GM12873 (cell line): Measurements from ENCODE around the gene APBA1.

Source experiments
- TF ChIP-seq, protein P1 (sequence below): IDR thresholded peaks from 2 replicates; pipeline ENCODE4 v1.5.1; 2012; ENCODE audit warnings: low read depth, mild to moderate bottlenecking, moderate library complexity, low read length, control low read depth; ENCODE audit not compliant: insufficient read depth; ENCODE audit errors: missing control alignments

APBA1 gene

DNA sequence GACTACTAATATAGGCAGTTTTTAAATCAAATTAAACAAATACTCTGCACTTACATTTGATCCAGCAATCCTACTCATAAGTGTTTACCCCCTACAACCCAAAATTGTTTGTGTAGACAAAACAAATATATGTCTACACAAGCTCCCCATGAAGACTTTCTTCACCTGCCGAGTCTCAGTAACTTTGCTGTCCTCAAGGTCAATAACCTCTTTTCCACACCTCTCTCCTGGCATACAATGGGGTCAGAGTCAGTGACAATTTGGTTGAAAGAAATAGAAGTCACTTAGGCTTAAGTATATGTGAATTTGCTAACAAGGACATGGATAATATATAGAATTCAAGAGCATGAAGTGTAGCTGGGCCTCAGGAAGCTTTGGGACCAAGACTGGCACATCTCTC lies 29.1 kb downstream of the APBA1 start:
- TF ChIP-seq, protein P1, sequence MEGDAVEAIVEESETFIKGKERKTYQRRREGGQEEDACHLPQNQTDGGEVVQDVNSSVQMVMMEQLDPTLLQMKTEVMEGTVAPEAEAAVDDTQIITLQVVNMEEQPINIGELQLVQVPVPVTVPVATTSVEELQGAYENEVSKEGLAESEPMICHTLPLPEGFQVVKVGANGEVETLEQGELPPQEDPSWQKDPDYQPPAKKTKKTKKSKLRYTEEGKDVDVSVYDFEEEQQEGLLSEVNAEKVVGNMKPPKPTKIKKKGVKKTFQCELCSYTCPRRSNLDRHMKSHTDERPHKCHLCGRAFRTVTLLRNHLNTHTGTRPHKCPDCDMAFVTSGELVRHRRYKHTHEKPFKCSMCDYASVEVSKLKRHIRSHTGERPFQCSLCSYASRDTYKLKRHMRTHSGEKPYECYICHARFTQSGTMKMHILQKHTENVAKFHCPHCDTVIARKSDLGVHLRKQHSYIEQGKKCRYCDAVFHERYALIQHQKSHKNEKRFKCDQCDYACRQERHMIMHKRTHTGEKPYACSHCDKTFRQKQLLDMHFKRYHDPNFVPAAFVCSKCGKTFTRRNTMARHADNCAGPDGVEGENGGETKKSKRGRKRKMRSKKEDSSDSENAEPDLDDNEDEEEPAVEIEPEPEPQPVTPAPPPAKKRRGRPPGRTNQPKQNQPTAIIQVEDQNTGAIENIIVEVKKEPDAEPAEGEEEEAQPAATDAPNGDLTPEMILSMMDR, result no peak

- TF ChIP-seq, protein P1, result no peak
These were observed 34.4 kb downstream of the APBA1 start for GRCh38 chr9:69637817-69638200.

- TF ChIP-seq, protein P1, result no peak
These were observed 34.9 kb downstream of the APBA1 start for GRCh38 chr9:69637193-69637816.

- TF ChIP-seq, protein P1, result no peak
These were observed 38.5 kb downstream of the APBA1 start for GRCh38 chr9:69633716-69634115.

- TF ChIP-seq, protein P1, result no peak
These were observed 39.4 kb downstream of the APBA1 start for GRCh38 chr9:69632768-69633167.

GRCh38 chr9:69627281-69627680 lies 44.9 kb downstream of the APBA1 start:
- TF ChIP-seq, protein P1, result no peak

DNA sequence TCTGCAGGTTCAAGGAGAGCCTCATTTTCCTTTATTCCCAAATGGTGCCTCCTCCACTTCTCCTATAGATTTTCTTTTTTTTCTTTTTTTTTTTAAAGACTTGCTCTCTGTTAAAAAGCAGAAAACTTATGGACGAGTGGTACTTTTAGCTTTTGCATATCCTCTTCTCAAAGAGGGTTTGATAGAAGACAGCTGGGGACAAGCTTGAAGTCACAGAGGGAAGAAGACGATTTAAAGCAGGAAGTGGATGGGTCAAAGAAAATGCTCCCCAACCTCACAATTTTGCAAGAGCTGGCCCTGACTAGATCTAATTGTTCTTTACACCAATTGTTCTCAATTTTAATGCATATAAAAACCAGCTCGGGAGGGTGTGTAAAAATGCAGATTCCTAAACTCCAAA lies 48.9 kb downstream of the APBA1 start:
- TF ChIP-seq, protein P1, result no peak

DNA sequence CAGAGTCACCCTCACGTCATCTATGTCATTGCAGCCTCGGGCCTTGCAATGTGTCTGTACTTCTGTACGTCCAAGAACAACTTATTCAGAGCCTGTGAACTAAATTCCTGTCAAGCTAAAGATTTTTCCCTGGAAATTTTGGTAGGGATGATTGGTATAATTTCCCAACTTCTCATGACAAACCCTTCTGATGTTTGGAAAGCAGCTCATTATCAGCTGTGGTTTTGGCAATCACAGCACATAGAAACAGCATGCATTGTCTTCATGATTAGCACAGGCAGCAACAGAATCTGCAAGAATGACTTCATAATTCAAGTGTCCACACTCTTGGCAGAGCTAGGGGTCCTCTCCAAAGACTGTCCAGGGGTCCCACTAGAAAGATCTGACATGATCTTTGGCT lies 49.5 kb downstream of the APBA1 start:
- TF ChIP-seq, protein P1, result no peak
